CD14-positive monocyte (primary cell): ENCODE data around the gene MRPS33. TPM values are rescaled to one million over a fixed set of nuclear protein-coding genes. Genes with fewer than 3 reads are reported as not detected.
"Not testable (repeated sequence)": the region's sequence is repeated elsewhere in the genome, so short reads cannot be mapped to it uniquely, and the experiment has no call there.

Source experiments
- DNase-seq, 3 donors: peaks; one replicate each; pipeline ENCODE4 v3.0.0-alpha.2; 2011 to 2022
- H2AFZ ChIP-seq: 2 replicates; pipeline ENCODE4 v1.6.0; 2012; ENCODE audit warnings: mild to moderate bottlenecking, low read depth, low read length, inconsistent platforms; ENCODE audit not compliant: insufficient read depth, poor library complexity, severe bottlenecking
- H3K27ac ChIP-seq, 2 donors: 1 replicate in 1 of 2; 2 replicates in 1 of 2; pipeline ENCODE4 v1.5.1; 2012 to 2013; ENCODE audit warnings: low read length in 2 of 2, control low read depth in 1 of 2, inconsistent platforms in 1 of 2, low read depth in 1 of 2, mild to moderate bottlenecking in 1 of 2
- H3K27me3 ChIP-seq, 2 donors: one replicate each; pipeline versions ENCODE4 v1.6.0 to v1.6.1; 2011 to 2013; ENCODE audit warnings: low read length in 2 of 2; ENCODE audit not compliant: control insufficient read depth in 2 of 2, insufficient read depth in 2 of 2
- H3K36me3 ChIP-seq, 2 donors: replicated peaks in 1 of 2; 1 replicate in 1 of 2; 2 replicates in 1 of 2; pipeline versions ENCODE4 v1.5.1 to v1.6.1; 2012 to 2013; ENCODE audit warnings: low read length in 2 of 2, control low read depth in 1 of 2, inconsistent platforms in 1 of 2, mild to moderate bottlenecking in 1 of 2; ENCODE audit not compliant: insufficient read depth in 2 of 2, control insufficient read depth in 1 of 2
- H3K4me1 ChIP-seq, 2 donors: 1 replicate in 1 of 2; 2 replicates in 1 of 2; pipeline versions ENCODE4 v1.5.1 to v1.6.1; 2012 to 2013; ENCODE audit warnings: low read length in 2 of 2, control low read depth in 1 of 2, inconsistent platforms in 1 of 2, mild to moderate bottlenecking in 1 of 2, moderate library complexity in 1 of 2; ENCODE audit not compliant: insufficient read depth in 2 of 2, control insufficient read depth in 1 of 2
- H3K4me2 ChIP-seq: replicated peaks from 2 replicates; pipeline ENCODE3; 2012; ENCODE audit warnings: low read length, moderate library complexity, mild to moderate bottlenecking; ENCODE audit not compliant: poor library complexity, severe bottlenecking; ENCODE audit errors: extremely low read depth
- H3K4me3 ChIP-seq, 3 experiments: fragments of 200-600 bp in 1 of 3; sonication (generic) in 1 of 3; replicated peaks in 1 of 3; 1 replicate in 2 of 3; 2 replicates in 1 of 3; pipeline ENCODE4 v1.5.1; 2011 to 2013; ENCODE audit warnings: low read length in 3 of 3, mild to moderate bottlenecking in 3 of 3, control low read depth in 2 of 3, low read depth in 2 of 3, inconsistent platforms in 1 of 3, moderate library complexity in 1 of 3
- H3K79me2 ChIP-seq: 2 replicates; pipeline ENCODE4 v1.6.0; 2012; ENCODE audit warnings: mild to moderate bottlenecking, control low read depth, inconsistent platforms, low read length, moderate library complexity; ENCODE audit not compliant: insufficient read depth
- H3K9ac ChIP-seq: 2 replicates; pipeline ENCODE4 v1.6.0; 2017; ENCODE audit warnings: low read length, mild to moderate bottlenecking; ENCODE audit not compliant: insufficient read depth, poor library complexity, severe bottlenecking
- H3K9me3 ChIP-seq, 2 donors: replicated peaks in 1 of 2; 1 replicate in 1 of 2; 2 replicates in 1 of 2; pipeline versions ENCODE4 v1.5.1 to v1.6.1; 2012 to 2013; ENCODE audit warnings: low read length in 2 of 2, control low read depth in 1 of 2; ENCODE audit not compliant: control insufficient read depth in 1 of 2, insufficient read depth in 1 of 2
- H4K20me1 ChIP-seq: 2 replicates; pipeline ENCODE4 v1.6.0; 2012; ENCODE audit warnings: mild to moderate bottlenecking, low read length, control low read depth, moderate library complexity; ENCODE audit not compliant: insufficient read depth
- H3K27ac Mint-ChIP-seq, 7 donors: one replicate each; pipeline ENCODE4 v1.8.0; 2020; ENCODE audit warnings: mild to moderate bottlenecking in 7 of 7, mixed read lengths in 7 of 7, moderate library complexity in 6 of 7, inconsistent platforms in 2 of 7
- H3K27me3 Mint-ChIP-seq, 3 donors: one replicate each; pipeline ENCODE4 v1.8.0; 2021 to 2022; ENCODE audit warnings: low read depth in 3 of 3, mild to moderate bottlenecking in 3 of 3, mixed read lengths in 3 of 3, moderate library complexity in 3 of 3, inconsistent platforms in 1 of 3
- H3K36me3 Mint-ChIP-seq, 2 donors: one replicate each; pipeline ENCODE4 v1.8.0; 2020; ENCODE audit warnings: mixed read lengths in 2 of 2, inconsistent platforms in 1 of 2, mild to moderate bottlenecking in 1 of 2
- H3K4me1 Mint-ChIP-seq: one replicate; pipeline ENCODE4 v1.8.0; 2020; ENCODE audit warnings: mild to moderate bottlenecking, mixed read lengths
- H3K4me3 Mint-ChIP-seq, 2 donors: one replicate each; pipeline ENCODE4 v1.8.0; 2020; ENCODE audit warnings: mild to moderate bottlenecking in 2 of 2, mixed read lengths in 2 of 2, moderate library complexity in 1 of 2
- H3K9me3 Mint-ChIP-seq, 7 donors: one replicate each; pipeline ENCODE4 v1.8.0; 2020 to 2022; ENCODE audit warnings: mixed read lengths in 7 of 7, mild to moderate bottlenecking in 6 of 7, moderate library complexity in 6 of 7, inconsistent platforms in 2 of 7
- WGBS: methylation state at CpG from one replicate; pipeline ENCODE4 v1.1.5; 2013; ENCODE audit warnings: missing lambda C conversion rate; ENCODE audit not compliant: insufficient coverage; 5-methylcytosine and 5-hydroxymethylcytosine counted together
- intact Hi-C, 2 donors: fragments of 100-400 bp; cut with micrococcal nuclease; formaldehyde crosslinking; loops; one replicate each; pipeline versions ENCODE4 v1.15.0 to v1.15.1; 2023
- polyA plus RNA-seq, 3 donors: library from polyadenylated mRNA; depleted of rRNA in 1 of 3; unstranded in 2 of 3; stranded (reverse) in 1 of 3; fragments of 300-500 nt in 2 of 3; fragments of >200 nt in 1 of 3; fragmentation: Illumina TruSeq in 2 of 3; gene quantifications; 1 replicate in 2 of 3; 2 replicates in 1 of 3; pipeline ENCODE4 v1.2.3, GENCODE V29; 2012 to 2021
- TF ChIP-seq, protein P1 (sequence below): fragments of 200-600 bp; IDR thresholded peaks from one replicate; pipeline ENCODE4 v1.8.0; 2022; ENCODE audit warnings: antibody characterized with exemption, mild to moderate bottlenecking

Gene MRPS33
- polyA plus RNA-seq, 3 donors = 8.9 to 52.7 (median 45.0) TPM

GRCh38 chr7:141039376-141039775 is 24.6 kb upstream of the MRPS33 start:
- Mint-ChIP-seq H3K9me3 (peaks cover 0 to 6% (median 2%) of the 10 kb centered on the region in 7 donors), H3K4me1 (peaks cover 1% of the 10 kb centered on the region), H3K36me3 (no peaks in the 10 kb centered on the region), H3K27me3 (peaks cover 2 to 9% (median 3%) of the 10 kb centered on the region in 3 donors), H3K4me3 (no peak overlapping the region), H3K27ac (no peak overlapping the region)
- no peaks in the 10 kb centered on the region for H3K4me1 ChIP-seq
- peaks cover 0 to 3% of the 10 kb centered on the region in 2 donors for H3K27me3 ChIP-seq
- H3K79me2 ChIP-seq = no peaks in the 10 kb centered on the region
- WGBS = 17% methylated on average over 1 of the region's 3 CpGs
- no peak for DNase-seq
- H3K9me3 ChIP-seq = no peaks in the 10 kb centered on the region
- H3K27ac ChIP-seq = no peak overlapping the region
- H3K9ac ChIP-seq = no peak overlapping the region
- no peaks in the 10 kb centered on the region for H4K20me1 ChIP-seq
- no peak overlapping the region for H2AFZ ChIP-seq
- no peaks in the 10 kb centered on the region for H3K36me3 ChIP-seq
- intact Hi-C loops = no loop called here
- no peak overlapping the region for H3K4me3 ChIP-seq
- H3K4me2 ChIP-seq = no peak overlapping the region
- TF ChIP-seq, protein P1, sequence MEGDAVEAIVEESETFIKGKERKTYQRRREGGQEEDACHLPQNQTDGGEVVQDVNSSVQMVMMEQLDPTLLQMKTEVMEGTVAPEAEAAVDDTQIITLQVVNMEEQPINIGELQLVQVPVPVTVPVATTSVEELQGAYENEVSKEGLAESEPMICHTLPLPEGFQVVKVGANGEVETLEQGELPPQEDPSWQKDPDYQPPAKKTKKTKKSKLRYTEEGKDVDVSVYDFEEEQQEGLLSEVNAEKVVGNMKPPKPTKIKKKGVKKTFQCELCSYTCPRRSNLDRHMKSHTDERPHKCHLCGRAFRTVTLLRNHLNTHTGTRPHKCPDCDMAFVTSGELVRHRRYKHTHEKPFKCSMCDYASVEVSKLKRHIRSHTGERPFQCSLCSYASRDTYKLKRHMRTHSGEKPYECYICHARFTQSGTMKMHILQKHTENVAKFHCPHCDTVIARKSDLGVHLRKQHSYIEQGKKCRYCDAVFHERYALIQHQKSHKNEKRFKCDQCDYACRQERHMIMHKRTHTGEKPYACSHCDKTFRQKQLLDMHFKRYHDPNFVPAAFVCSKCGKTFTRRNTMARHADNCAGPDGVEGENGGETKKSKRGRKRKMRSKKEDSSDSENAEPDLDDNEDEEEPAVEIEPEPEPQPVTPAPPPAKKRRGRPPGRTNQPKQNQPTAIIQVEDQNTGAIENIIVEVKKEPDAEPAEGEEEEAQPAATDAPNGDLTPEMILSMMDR = no peak

GRCh38 chr7:141038100-141038499 is 23.3 kb upstream of the MRPS33 start:
- H3K36me3 Mint-ChIP-seq, H2AFZ ChIP-seq, intact Hi-C loops, H3K27me3 Mint-ChIP-seq, H4K20me1 ChIP-seq, H3K4me1 ChIP-seq, DNase-seq, H3K27ac Mint-ChIP-seq, H3K27ac ChIP-seq, H3K9me3 ChIP-seq, H3K79me2 ChIP-seq, H3K36me3 ChIP-seq, H3K9ac ChIP-seq, H3K4me2 ChIP-seq, H3K4me3 ChIP-seq, H3K9me3 Mint-ChIP-seq, H3K27me3 ChIP-seq, H3K4me1 Mint-ChIP-seq, H3K4me3 Mint-ChIP-seq: not testable (repeated sequence)
- no CpG with 5 or more reads among the region's 3 CpGs for WGBS

GRCh38 chr7:141032539-141033323 is 18.0 kb upstream of the MRPS33 start:
- H3K27me3 Mint-ChIP-seq, H3K36me3 ChIP-seq, H3K4me2 ChIP-seq, H3K27ac ChIP-seq, H3K4me1 ChIP-seq, H3K4me3 Mint-ChIP-seq, H3K36me3 Mint-ChIP-seq, H3K4me3 ChIP-seq, DNase-seq, H3K79me2 ChIP-seq, H4K20me1 ChIP-seq, H3K4me1 Mint-ChIP-seq, H3K9ac ChIP-seq, intact Hi-C loops, H3K27ac Mint-ChIP-seq, H3K27me3 ChIP-seq, H2AFZ ChIP-seq: not testable (repeated sequence)
- H3K9me3 Mint-ChIP-seq = peaks cover 8 to 34% (median 20%) of the 10 kb centered on the region in 7 donors
- WGBS = 96% methylated on average over 9 of the region's 33 CpGs
- peaks cover 13 to 16% of the 10 kb centered on the region in 2 donors for H3K9me3 ChIP-seq
